Tibial nerve (tissue), 4 donors: ENCODE results near the gene MITF.

ENCODE experiments used
- CTCF ChIP-seq, 5 experiments: fragments of 200-600 bp in 3 of 5; fragments of 450-650 bp in 2 of 5; sonication (generic) in 3 of 5; IDR thresholded peaks; one replicate each; pipeline ENCODE4 v1.5.1; 2016 to 2019; ENCODE audit warnings: antibody characterized with exemption in 5 of 5, mild to moderate bottlenecking in 3 of 5, moderate library complexity in 2 of 5
- EP300 ChIP-seq, 2 donors: sonication (generic); formaldehyde crosslinking; IDR thresholded peaks; one replicate each; pipeline ENCODE4 v1.6.1; 2017; ENCODE audit warnings: antibody characterized with exemption in 2 of 2, mild to moderate bottlenecking in 1 of 2
- POLR2A ChIP-seq, 2 donors: fragments of 450-650 bp; IDR thresholded peaks; one replicate each; pipeline ENCODE4 v1.6.1; 2017; ENCODE audit warnings: antibody characterized with exemption in 2 of 2, mild to moderate bottlenecking in 2 of 2, moderate library complexity in 2 of 2

DNA sequence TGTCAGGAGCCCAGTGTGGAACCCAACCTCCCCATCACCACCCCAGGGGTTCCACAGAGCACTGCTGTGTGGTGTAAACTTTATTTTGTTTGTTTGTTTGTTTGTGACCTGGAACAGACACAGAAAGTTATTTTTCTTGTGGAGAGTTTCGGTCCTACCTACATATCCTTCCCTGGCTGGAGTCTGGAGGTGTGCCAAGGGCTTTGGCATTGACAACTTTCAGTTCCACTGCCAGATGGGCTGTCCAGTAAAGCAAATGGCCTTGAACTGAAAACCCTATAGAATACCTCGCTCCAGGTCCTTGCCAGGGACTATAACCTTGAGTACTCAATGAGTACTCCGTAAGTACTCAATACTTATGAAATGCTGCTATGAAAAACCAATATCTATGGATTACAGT is 103.5 kb downstream of the MITF start:
- TF ChIP-seq CTCF (IDR thresholded peaks at IDR 0.05) (no peak), EP300 (IDR thresholded peaks at IDR 0.05) (no peak), POLR2A (IDR thresholded peaks at IDR 0.05) (no peak)
